NCI-H2171 treated with DMSO at 0.1 percent for 48 hours (cell line): ENCODE data around the gene CHID1.

ENCODE experiments used
- DNase-seq: peaks from one replicate; lab custom pipeline; 2025; lab: John Stamatoyannopoulos, UW

The CHID1 gene

GRCh38 chr11:910044-910588, 494 bp downstream of the CHID1 start:
- DNase-seq = no peak

GRCh38 chr11:909406-909805, 1.2 kb downstream of the CHID1 start:
- DNase-seq = no peak

DNA sequence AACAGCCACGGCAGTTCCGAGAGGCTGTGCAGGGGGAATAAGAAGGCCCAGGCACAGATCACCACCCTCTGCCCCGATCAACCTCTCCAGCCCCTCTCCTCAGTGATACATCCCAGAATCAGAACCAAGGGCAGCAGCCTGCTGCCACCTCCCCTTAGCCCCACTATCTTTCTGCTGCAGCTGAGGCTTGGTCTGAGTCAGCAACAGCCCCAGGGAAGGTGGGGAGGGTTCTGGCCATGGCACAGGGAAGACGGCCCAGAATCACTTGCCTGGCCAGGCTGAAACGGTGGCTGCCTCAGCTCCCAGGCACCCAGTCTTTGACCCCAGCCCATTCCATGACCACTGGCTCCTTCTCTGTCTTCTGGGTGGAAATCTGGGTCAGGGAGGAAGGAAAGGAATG, 2.3 kb downstream of the CHID1 start:
- DNase-seq = no peak

- DNase-seq = no peak
These were observed 2.9 kb downstream of the CHID1 start for GRCh38 chr11:907668-908067.

DNA sequence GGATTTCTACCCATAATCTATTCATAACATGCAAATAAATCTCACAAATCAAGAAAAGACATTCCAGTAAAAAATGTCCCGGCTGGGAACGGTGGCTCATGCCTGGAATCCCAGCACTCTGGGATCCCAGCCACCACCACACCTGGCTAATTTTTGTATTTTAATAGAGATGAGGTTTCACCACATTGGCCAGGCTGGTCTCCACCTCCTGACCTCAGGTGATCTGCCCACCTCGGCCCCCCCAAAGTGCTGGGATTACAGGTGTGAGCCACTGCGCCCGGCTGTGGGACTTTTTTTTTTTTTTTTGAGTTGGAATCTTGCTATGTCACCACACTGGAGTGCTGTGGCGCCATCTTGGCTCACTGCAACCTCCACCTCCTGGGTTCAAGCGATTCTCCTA, 4.7 kb downstream of the CHID1 start:
- DNase-seq = no peak

GRCh38 chr11:904380-904779, 6.2 kb downstream of the CHID1 start:
- no peak for DNase-seq

DNA sequence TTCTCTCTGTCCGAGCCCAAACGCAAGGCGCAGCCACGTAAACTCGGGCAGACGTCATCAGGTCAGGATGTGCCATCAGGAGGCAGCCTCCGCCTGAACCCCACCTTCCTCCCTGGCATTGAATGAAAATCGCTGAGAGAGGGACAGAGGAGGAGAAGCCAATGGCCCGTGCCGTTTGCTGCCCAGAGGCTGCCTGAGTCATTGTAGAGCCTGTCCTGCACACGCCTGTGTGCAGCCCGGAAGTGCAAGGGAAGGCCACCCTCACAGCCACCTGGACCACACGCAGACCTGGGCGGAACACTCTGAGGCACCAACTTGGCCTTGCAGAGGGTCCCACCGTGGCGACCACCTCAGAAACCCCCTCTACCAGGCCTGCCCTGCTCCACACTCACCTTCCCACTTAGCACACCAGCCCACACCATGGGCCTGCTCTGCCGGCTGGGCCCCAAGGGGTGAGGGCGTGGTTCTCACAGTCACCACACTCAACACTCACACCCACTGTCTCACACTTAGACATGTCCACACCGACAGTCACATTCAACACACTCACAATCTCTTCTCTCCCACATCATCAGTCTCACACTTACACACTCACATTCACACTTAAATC, 9.1 kb downstream of the CHID1 start:
- no peak for DNase-seq

- DNase-seq = no peak
These were observed 10.1 kb downstream of the CHID1 start for GRCh38 chr11:900545-900944.

DNA sequence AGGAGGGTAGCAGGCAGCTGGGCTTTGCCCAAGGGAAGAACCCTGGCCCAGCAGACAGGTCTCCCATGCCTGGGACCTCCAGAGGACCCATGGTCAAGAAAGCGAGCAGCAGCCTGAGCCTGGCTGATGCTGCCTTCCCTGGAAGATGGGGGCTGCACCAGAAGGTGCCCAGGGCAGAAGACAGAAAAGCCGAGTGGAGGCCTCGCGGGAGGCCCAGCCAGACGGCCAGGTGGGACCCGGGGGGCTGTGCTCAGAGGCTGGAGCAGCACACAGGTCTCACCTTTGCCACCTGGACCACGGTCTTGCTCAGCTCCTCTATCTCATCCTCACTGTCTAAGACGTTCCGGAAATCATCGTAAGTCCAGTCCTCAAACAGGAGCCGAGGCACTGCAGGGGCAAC, 10.9 kb downstream of the CHID1 start:
- no peak for DNase-seq

DNA sequence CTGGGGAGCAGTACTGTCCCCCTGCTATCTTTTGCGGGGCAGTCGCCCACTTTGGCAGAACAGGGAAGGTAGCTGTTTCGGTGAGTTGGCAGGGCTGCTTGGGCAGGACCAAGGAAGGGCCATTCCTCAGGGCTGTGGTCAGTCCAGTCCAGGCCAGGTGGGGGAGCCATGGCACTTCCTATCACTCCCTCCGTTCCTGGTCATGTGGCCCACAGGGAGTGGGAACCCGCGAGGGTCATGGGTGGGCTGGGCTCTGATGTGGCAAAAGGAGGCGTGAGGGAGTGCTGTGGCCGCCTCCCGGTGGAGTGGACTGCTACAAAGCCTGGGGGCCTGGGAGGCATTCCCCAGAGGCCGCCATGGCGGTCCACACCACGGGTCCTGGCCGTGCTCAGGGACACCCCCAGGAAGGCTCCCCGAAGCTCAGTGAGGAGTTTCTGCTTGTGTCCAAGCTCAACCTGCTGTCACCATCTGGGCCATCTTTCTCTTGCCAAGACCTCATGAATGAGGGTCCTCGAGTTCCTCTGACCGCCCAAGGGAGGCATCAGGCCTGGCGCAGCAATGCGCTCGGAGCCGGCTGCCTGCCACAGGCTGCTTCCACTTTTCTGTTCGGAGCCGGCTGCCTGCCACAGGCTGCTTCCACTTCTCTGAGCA, 11.9 kb downstream of the CHID1 start:
- no peak for DNase-seq

DNA sequence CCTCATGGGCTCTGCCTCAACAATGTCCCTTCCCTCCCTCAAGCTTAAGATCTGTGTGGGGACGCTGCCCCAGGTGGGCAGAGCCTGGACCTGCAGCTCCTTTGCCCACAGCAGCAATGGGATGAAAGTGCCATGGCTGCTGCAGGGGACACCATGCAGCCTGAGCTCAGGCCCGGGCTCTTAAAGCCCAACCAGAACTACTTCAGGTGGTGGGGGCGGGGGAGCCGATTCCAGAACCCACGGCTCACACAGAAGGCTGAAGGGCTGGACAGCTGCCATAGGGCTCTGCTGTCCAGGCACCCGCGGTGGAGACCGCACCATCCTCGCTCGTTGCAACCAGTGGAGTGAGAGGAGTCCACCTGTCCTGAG, 12.5 kb downstream of the CHID1 start:
- DNase-seq = peak; percentile 8

DNA sequence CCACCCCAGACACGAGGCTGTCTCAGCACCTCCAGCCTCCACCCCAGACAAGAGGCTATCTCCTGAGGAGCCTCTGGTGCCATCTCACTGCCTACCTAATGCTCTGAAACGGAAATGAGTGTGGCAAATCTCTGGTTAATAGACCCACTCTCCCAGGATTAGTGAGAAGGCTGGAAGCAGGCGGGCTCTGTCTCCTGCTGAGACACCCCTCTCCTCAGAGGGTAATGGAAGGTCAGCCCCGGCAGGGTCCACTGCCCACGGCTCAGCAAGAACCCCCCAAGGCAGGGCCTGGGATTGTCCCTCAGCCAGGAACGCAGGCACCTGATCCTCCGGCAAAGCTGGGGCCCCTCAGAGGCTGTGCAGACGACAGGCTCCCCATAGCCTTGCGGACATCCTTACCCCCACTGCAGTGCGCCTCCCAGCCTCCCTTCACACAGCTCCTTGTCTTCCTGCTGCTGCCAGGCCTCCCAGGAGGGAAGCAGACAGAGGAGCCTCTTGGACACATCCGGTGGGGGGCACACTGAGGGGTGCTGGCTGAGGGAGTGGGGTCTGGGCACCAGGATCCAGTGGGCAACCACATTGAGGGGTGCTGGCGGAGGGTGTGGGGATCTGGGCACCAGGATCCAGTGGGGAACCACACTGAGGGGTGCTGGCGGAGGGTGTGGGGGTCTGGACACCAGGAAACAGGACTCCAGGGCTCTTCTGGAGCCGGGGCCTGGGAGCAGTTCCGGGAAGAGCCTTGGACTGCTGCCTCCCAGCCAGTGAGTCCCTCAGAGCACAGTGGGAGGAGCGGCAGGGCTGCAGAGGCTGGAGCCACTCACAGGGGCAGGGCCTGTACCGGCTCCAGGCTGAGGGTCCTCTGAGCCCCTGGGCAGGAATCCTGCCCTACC, 13.1 kb downstream of the CHID1 start:
- no peak for DNase-seq

GRCh38 chr11:895331-896110, 15.1 kb downstream of the CHID1 start:
- DNase-seq = no peak

DNA sequence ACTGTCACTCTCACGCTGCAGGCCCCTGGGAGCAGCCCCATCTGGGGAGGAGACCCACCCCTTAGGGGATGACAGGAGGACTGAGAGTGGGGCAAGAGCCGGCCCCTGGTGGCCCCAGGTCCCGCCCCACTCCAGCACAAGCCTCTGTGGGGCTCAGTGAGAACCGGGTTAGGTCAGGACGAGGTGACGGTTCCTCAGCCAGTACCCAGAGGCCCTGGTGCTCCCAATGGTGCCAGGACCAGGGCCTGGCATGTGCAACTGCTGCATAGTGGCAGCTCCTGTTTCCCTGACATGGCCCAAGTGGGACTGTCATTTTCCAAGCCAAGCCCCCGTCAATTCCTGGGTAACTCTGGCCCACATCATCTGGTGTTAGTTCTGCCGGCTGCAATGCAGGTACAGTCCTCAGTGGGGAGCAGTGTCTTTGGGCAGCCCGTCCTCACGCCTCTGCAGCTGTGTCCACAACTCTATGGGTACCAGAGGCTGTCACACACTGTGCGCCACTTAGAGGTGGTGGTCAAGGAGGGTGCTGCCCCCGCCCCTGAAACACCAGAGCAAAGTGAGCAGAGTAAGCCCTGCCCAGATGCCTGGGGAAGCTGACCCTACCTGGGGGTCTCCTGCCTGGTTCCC, 15.9 kb downstream of the CHID1 start:
- DNase-seq = no peak

- no peak for DNase-seq
These were observed 17.5 kb downstream of the CHID1 start for GRCh38 chr11:893008-893654.

DNA sequence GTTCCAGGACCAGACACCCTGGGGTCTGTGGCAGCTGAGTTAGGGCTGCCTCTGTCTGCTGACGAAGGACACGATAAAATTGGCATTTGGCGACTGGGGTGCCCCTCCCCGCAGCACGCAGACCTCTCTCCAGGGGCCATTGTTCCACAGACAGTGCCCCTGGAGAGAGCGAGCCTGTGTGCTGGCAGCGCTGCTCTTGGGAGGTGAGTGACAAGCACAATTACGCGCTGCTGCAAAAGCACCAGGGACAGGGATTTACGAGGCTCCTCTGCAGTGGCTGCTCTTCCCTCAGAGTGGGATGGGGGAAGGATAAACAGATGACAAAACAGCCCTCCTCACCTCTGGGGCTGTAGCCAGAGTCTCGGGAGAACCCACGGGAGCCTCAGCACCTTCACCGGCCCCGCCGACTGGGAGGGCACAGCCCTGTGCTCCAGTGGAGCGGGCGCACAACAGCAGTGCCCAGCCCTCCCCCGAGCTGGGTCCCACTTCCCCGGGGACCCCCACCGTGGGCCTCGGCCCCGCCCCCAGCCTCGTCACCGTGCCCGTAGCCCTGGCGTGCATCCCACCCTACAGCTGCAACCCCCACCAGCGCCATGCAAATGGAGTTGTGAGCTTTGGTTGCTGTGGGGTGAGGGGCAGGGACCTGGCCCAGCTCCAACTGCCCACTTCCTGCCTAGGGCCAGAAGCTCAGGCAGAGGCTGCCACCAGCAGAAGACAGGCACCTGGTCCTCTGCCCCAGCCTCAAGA, 19.6 kb downstream of the CHID1 start:
- DNase-seq = peak; percentile 51

DNA sequence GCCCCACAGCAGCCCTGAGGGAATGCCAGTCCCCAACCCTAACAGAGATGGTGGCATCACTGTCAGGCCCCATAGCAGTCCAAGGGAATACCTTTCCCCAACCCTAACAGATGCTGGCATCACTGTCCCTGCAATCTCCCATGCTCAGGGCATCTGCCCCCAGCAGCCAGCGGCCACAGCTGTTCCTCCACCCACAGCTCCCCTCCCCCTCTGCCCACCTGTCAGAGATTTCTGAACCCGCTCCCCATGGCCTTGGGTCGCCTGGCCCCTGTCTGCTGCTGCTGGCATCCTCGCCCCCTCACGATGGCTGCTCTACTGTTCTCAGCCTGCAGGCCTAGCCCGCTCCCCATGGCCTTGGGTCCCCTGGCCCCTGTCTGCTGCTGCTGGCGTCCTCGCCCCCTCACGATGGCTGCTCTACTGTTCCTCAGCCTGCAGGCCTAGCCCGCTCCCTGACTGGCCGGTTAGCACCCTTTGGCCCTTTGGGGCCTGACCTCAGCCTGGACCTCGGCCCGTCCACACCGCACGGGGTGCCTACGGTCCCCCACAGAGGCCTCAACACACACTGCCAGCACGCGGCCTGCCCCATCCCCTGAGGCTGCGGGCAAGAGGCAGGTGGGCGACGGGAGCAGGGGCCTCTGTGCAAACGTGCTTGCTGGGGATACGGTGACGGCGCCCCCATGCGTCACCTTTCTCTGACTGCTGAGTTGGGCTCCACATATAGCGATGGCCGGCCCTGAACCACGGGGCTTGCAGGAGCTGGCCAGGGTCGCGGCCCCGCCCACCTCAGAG, 20.7 kb downstream of the CHID1 start:
- peak; percentile 52 for DNase-seq

GRCh38 chr11:889257-889656, 21.4 kb downstream of the CHID1 start:
- DNase-seq = peak; percentile 76
